ENCODE measurements around the gene PAMR1. TPM values are rescaled to one million over a fixed set of nuclear protein-coding genes. Genes with fewer than 3 reads are reported as not detected.

Gene PAMR1
- total and polyA plus RNA-seq, 2 donors (not counting 3 experiments of a cell fraction or from before 2014, with no cell fraction given): not detected

- TF ChIP-seq FOS (IDR thresholded peaks at IDR 0.05; ENCODE audit: borderline replicate concordance, insufficient read depth, low read length) (no peak), MAX (IDR thresholded peaks at IDR 0.05; ENCODE audit: insufficient read depth, insufficient read length) (no peak), JUN (IDR thresholded peaks at IDR 0.05; ENCODE audit: borderline replicate concordance, insufficient read depth, insufficient read length, low read depth) (no peak), MYC (IDR thresholded peaks at IDR 0.05; ENCODE audit: low read depth, low read length) (no peak), GATA2 (IDR thresholded peaks at IDR 0.05; ENCODE audit: insufficient read depth, insufficient read length, low read depth, low read length) (no peak), EZH2 (IDR thresholded peaks at IDR 0.05; ENCODE audit: borderline replicate concordance, low read depth, low read length, severe bottlenecking) (no peak)
- no peak overlapping the region for H3K27ac ChIP-seq (ENCODE audit: insufficient read depth, low read depth, low read length)
- intact Hi-C loops (cut with micrococcal nuclease) (loop anchor here (1.0 to 10.0 kb wide), 5 partner anchors 336 to 988 kb away; no protein-coding TSS in a partner anchor), dilution Hi-C loops (cut with MboI; ENCODE audit: extremely low pct_ligation_motif_present, low sequenced_read_pairs) (no loop called here)
- H2AFZ ChIP-seq (ENCODE audit: low read depth, low read length): no peak overlapping the region
- no peak for FAIRE-seq
- no peak overlapping the region for H3K4me2 ChIP-seq (ENCODE audit: insufficient read depth, low read length)
- CTCF ChIA-PET: interaction anchor here (0.6 to 4.5 kb wide), 6 partner anchors 11 to 1229 kb away, joined by 3 to 56 read pairs (median 6); no protein-coding TSS in a partner anchor
- no peaks in the 10 kb centered on the region for H3K4me1 ChIP-seq (ENCODE audit: control insufficient read depth, extremely low read depth, insufficient read depth, low read length)
- DNase-seq (ENCODE audit: low read depth, low spot score): no peak
- no peaks in the 10 kb centered on the region for H3K9me1 ChIP-seq (replicated peaks; ENCODE audit: control insufficient read depth, extremely low read depth, insufficient read depth, low read length)
- H4K20me1 ChIP-seq (replicated peaks; ENCODE audit: control insufficient read depth, extremely low read depth, insufficient read depth, low read length): no peaks in the 10 kb centered on the region
- no peaks in the 10 kb centered on the region for H3K9me3 ChIP-seq (replicated peaks; ENCODE audit: control insufficient read depth, insufficient read depth, low read length)
- POLR2A ChIA-PET: no interaction called here
- peaks cover 8 to 10% of the 10 kb centered on the region in 2 experiments for H3K27me3 ChIP-seq (ENCODE audit: control insufficient read depth in 2 of 2, insufficient read depth in 2 of 2, low read length in 2 of 2)
- BruUV-seq (replicated peaks): no TSS peak
- no peaks in the 10 kb centered on the region for H3K79me2 ChIP-seq (ENCODE audit: control insufficient read depth, insufficient read depth, low read length)
- H3K9ac ChIP-seq (replicated peaks; ENCODE audit: extremely low read depth, insufficient read depth, low read length): no peak overlapping the region
- no peaks in the 10 kb centered on the region for H3K36me3 ChIP-seq (ENCODE audit: control insufficient read depth in 2 of 2, extremely low read depth in 1 of 2, insufficient read depth in 2 of 2, low read length in 2 of 2)
- no peak overlapping the region for H3K4me3 ChIP-seq (replicated peaks in 1 of 3; ENCODE audit: insufficient read depth in 1 of 3, low read depth in 1 of 3, low read length in 3 of 3)
Observed at GRCh38 chr11:35486446-35486845, 39.0 kb downstream of the PAMR1 start.

GRCh38 chr11:35485656-35486322 lies 39.6 kb downstream of the PAMR1 start:
- Histone ChIP-seq H3K4me1 (ENCODE audit: control insufficient read depth, extremely low read depth, insufficient read depth, low read length) (no peaks in the 10 kb centered on the region), H3K9me3 (replicated peaks; ENCODE audit: control insufficient read depth, insufficient read depth, low read length) (no peaks in the 10 kb centered on the region), H2AFZ (ENCODE audit: low read depth, low read length) (no peak overlapping the region), H3K36me3 (ENCODE audit: control insufficient read depth in 2 of 2, extremely low read depth in 1 of 2, insufficient read depth in 2 of 2, low read length in 2 of 2) (no peaks in the 10 kb centered on the region), H3K27ac (ENCODE audit: insufficient read depth, low read depth, low read length) (no peak overlapping the region), H3K79me2 (ENCODE audit: control insufficient read depth, insufficient read depth, low read length) (no peaks in the 10 kb centered on the region), H3K9me1 (replicated peaks; ENCODE audit: control insufficient read depth, extremely low read depth, insufficient read depth, low read length) (no peaks in the 10 kb centered on the region), H3K4me2 (ENCODE audit: insufficient read depth, low read length) (no peak overlapping the region), H3K4me3 (replicated peaks in 1 of 3; ENCODE audit: insufficient read depth in 1 of 3, low read depth in 1 of 3, low read length in 3 of 3) (no peak overlapping the region), H4K20me1 (replicated peaks; ENCODE audit: control insufficient read depth, extremely low read depth, insufficient read depth, low read length) (no peaks in the 10 kb centered on the region), H3K9ac (replicated peaks; ENCODE audit: extremely low read depth, insufficient read depth, low read length) (no peak overlapping the region), H3K27me3 (ENCODE audit: control insufficient read depth in 2 of 2, insufficient read depth in 2 of 2, low read length in 2 of 2) (peaks cover 8 to 10% of the 10 kb centered on the region in 2 experiments)
- intact Hi-C loops (cut with micrococcal nuclease) (loop anchor here (1.0 to 10.0 kb wide), 6 partner anchors 337 to 989 kb away; no protein-coding TSS in a partner anchor), dilution Hi-C loops (cut with MboI; ENCODE audit: extremely low pct_ligation_motif_present, low sequenced_read_pairs) (no loop called here)
- ChIA-PET POLR2A (no interaction called here), CTCF (interaction anchor here (0.9 to 4.5 kb wide), 14 partner anchors 11 to 1007 kb away, joined by 3 to 56 read pairs (median 6); no protein-coding TSS in a partner anchor)
- BruUV-seq (replicated peaks): no TSS peak
- TF ChIP-seq EZH2 (IDR thresholded peaks at IDR 0.05; ENCODE audit: borderline replicate concordance, low read depth, low read length, severe bottlenecking): no peak
- TF ChIP-seq CTCF (IDR thresholded peaks at IDR 0.05; ENCODE audit: extremely low read depth in 1 of 2, insufficient read depth in 1 of 2, low read depth in 1 of 2, low read length in 2 of 2): peak; percentile 85 to 92
- no peak for TF ChIP-seq JUN (IDR thresholded peaks at IDR 0.05; ENCODE audit: borderline replicate concordance, insufficient read depth, insufficient read length, low read depth)
- no peak for TF ChIP-seq POLR2A (IDR thresholded peaks at IDR 0.05; ENCODE audit: low read depth, low read length)
- no peak for TF ChIP-seq MYC (IDR thresholded peaks at IDR 0.05; ENCODE audit: low read depth, low read length)
- peak; percentile 79 for DNase-seq (ENCODE audit: low read depth, low spot score)
- peak; percentile 89 for FAIRE-seq
